ENCODE results near the gene KCNC1.

The KCNC1 gene

GRCh38 chr11:17813391-17814059 is 78.9 kb downstream of the KCNC1 start:
- no peak overlapping the region for H3K4me3 ChIP-seq (ENCODE audit: low read depth, low read length)

- H3K4me3 ChIP-seq (ENCODE audit: low read depth, low read length): no peak overlapping the region
Observed at GRCh38 chr11:17814546-17814945, 80.0 kb downstream of the KCNC1 start.

GRCh38 chr11:17816232-17816931 is 81.8 kb downstream of the KCNC1 start:
- H3K4me3 ChIP-seq (ENCODE audit: low read depth, low read length): no peak overlapping the region

- no peak overlapping the region for H3K4me3 ChIP-seq (ENCODE audit: low read depth, low read length)
Observed at GRCh38 chr11:17821648-17822400, 87.2 kb downstream of the KCNC1 start.

GRCh38 chr11:17822401-17822781 is 87.8 kb downstream of the KCNC1 start:
- H3K4me3 ChIP-seq (ENCODE audit: low read depth, low read length): no peak overlapping the region

- H3K4me3 ChIP-seq (ENCODE audit: low read depth, low read length): no peak overlapping the region
Observed at GRCh38 chr11:17827006-17827405, 92.4 kb downstream of the KCNC1 start.

- no peak overlapping the region for H3K4me3 ChIP-seq (ENCODE audit: low read depth, low read length)
Observed at GRCh38 chr11:17828311-17828751, 93.8 kb downstream of the KCNC1 start.

- H3K4me3 ChIP-seq (ENCODE audit: low read depth, low read length): no peak overlapping the region
Observed at GRCh38 chr11:17831228-17831627, 96.6 kb downstream of the KCNC1 start.

GRCh38 chr11:17831883-17832282 is 97.3 kb downstream of the KCNC1 start:
- H3K4me3 ChIP-seq (ENCODE audit: low read depth, low read length): no peak overlapping the region
